Suprapubic skin (tissue), 4 donors: ENCODE measurements around the gene NEUROD2. TPM values are rescaled to one million over a fixed set of nuclear protein-coding genes. Genes with fewer than 3 reads are reported as not detected.

Source experiments
- DNase-seq, 2 donors: peaks; one replicate each; pipeline ENCODE4 v3.0.0-alpha.2; 2019; ENCODE audit warnings: low spot score in 2 of 2
- H3K27ac ChIP-seq: fragments of 200-600 bp; sonication (generic); one replicate; pipeline ENCODE4 v1.5.1; 2019
- H3K27me3 ChIP-seq: fragments of 200-600 bp; sonication (generic); one replicate; pipeline ENCODE4 v1.5.1; 2019
- H3K36me3 ChIP-seq: fragments of 200-600 bp; sonication (generic); one replicate; pipeline ENCODE4 v1.5.1; 2019
- H3K4me1 ChIP-seq: fragments of 200-600 bp; sonication (generic); one replicate; pipeline ENCODE4 v1.5.1; 2019
- H3K4me3 ChIP-seq: fragments of 200-600 bp; sonication (generic); one replicate; pipeline ENCODE4 v1.5.1; 2019; ENCODE audit warnings: mild to moderate bottlenecking
- H3K9me3 ChIP-seq: fragments of 200-600 bp; sonication (generic); one replicate; pipeline ENCODE4 v1.5.1; 2019
- CTCF ChIP-seq, 2 donors: fragments of 200-600 bp in 1 of 2; fragments of 450-650 bp in 1 of 2; sonication (generic) in 1 of 2; IDR thresholded peaks; one replicate each; pipeline ENCODE4 v1.5.1; 2016 to 2019; ENCODE audit warnings: antibody characterized with exemption in 2 of 2, mild to moderate bottlenecking in 1 of 2, moderate library complexity in 1 of 2
- EP300 ChIP-seq: sonication (generic); formaldehyde crosslinking; IDR thresholded peaks from one replicate; pipeline ENCODE4 v1.6.1; 2017; ENCODE audit warnings: antibody characterized with exemption
- POLR2A ChIP-seq, 2 donors: fragments of 450-650 bp; IDR thresholded peaks; one replicate each; pipeline ENCODE4 v1.6.1; 2017; ENCODE audit warnings: antibody characterized with exemption in 2 of 2, mild to moderate bottlenecking in 2 of 2, moderate library complexity in 2 of 2
- POLR2AphosphoS5 ChIP-seq, 3 donors: sonication (generic); formaldehyde crosslinking; IDR thresholded peaks; one replicate each; pipeline ENCODE4 v1.6.1; 2017; ENCODE audit warnings: antibody characterized with exemption in 3 of 3
- WGBS: methylation state at CpG from one replicate; pipeline ENCODE4 v1.1.5; 2018; 5-methylcytosine and 5-hydroxymethylcytosine counted together
- total RNA-seq, 4 donors: library from RNA; depleted of rRNA; stranded (reverse); fragments of >200 nt; gene quantifications; one replicate each; pipeline ENCODE4 v1.1.0, GENCODE V29; 2016

Gene NEUROD2
- total RNA-seq, 4 donors from 2014 or later = not detected

DNA sequence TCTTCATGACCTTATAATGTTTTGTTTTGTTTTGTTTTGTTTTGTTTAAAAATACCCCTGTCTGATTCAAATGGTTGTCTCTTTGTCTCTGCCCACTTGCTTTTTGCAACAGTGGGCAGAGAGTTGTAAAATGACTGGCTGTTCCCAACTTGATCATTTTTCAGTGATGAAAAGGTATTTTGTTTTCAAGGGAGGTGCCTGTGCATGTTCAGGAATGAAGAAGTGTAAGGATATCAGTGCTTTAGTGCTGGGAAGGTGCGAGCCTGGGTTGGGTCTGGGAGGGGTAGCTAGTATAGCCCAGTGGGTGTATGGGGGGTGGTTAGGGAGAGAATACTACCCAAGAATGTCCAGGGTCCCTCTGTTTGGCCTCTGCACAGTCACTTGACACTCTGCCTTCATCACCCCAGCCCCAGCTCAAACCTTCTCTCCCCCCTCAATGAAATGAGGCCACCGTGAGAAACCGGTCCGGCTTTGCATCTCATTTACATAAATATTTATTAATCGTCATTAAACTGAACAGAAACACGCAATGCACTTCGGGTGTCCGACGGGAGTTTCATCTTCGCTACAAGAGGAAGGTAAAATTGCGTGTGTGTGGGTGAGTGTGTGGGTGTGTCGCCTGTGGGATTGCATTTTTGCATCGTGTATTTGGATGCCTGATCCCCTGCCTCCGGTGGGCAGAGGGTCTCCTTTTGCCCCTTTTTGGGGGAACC, 4.3 kb downstream of the NEUROD2 start:
- peaks cover 99% of the 10 kb centered on the region for H3K27me3 ChIP-seq
- H3K4me3 ChIP-seq = peak overlapping the region; percentile 43
- H3K4me1 ChIP-seq = peaks cover 65% of the 10 kb centered on the region
- H3K27ac ChIP-seq = no peak overlapping the region
- H3K9me3 ChIP-seq = no peaks in the 10 kb centered on the region
- DNase-seq = no peak
- H3K36me3 ChIP-seq = no peaks in the 10 kb centered on the region
- no peak for TF ChIP-seq POLR2AphosphoS5 (IDR thresholded peaks at IDR 0.05)
- no peak for TF ChIP-seq POLR2A (IDR thresholded peaks at IDR 0.05)
- TF ChIP-seq CTCF (IDR thresholded peaks at IDR 0.05) = no peak
- no peak for TF ChIP-seq EP300
- 6% methylated on average over 11 of the region's 14 CpGs for WGBS

- H3K36me3 ChIP-seq = no peaks in the 10 kb centered on the region
- no peak overlapping the region for H3K4me3 ChIP-seq
- 47% methylated on average over 4 of the region's 4 CpGs for WGBS
- H3K4me1 ChIP-seq = peaks cover 65% of the 10 kb centered on the region
- TF ChIP-seq POLR2AphosphoS5 (IDR thresholded peaks at IDR 0.05) (no peak), POLR2A (IDR thresholded peaks at IDR 0.05) (no peak), EP300 (no peak), CTCF (IDR thresholded peaks at IDR 0.05) (no peak)
- H3K27ac ChIP-seq = no peak overlapping the region
- no peak for DNase-seq
- peaks cover 99% of the 10 kb centered on the region for H3K27me3 ChIP-seq
- H3K9me3 ChIP-seq = no peaks in the 10 kb centered on the region
These were observed 5.0 kb downstream of the NEUROD2 start for GRCh38 chr17:39602533-39603303.

- Histone ChIP-seq H3K27me3 (peaks cover 99% of the 10 kb centered on the region), H3K27ac (no peak overlapping the region), H3K4me3 (no peak overlapping the region), H3K9me3 (no peaks in the 10 kb centered on the region), H3K4me1 (peaks cover 67% of the 10 kb centered on the region), H3K36me3 (no peaks in the 10 kb centered on the region)
- 63% methylated on average over 12 of the region's 12 CpGs for WGBS
- TF ChIP-seq POLR2AphosphoS5 (IDR thresholded peaks at IDR 0.05) (no peak), EP300 (no peak), CTCF (IDR thresholded peaks at IDR 0.05) (no peak), POLR2A (IDR thresholded peaks at IDR 0.05) (no peak)
- no peak for DNase-seq
These were observed 5.8 kb downstream of the NEUROD2 start for GRCh38 chr17:39601758-39602532.

DNA sequence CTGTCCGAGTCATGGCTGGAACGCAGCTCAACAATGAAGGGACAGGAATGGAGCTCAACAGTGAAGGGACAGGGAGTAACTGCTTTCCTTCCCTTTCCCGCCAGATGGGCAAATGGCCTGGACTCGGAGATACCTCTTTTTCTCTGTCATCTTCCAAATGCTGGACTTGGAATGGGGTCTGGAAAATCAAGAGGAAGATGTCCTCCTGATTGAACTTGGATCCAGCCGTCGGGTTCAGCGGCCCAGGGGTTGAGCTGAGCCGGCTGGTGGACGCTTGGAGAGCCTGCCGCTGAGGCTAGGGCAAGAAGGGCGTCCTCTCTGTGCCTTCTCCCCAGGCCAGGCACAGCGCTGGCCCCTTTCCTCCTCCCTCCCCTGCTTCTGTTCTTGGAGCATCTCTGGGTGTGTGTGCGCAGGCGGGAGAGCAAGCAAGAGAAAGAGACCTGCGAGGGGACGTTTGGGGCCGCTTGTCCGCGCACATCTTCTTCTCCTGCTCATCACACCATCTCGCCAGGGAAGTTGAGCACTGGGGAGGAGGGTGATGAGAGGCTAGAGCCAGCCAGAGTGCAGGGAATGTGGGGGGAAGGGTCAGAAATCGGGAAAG, 6.6 kb downstream of the NEUROD2 start:
- WGBS = 49% methylated on average over 21 of the region's 21 CpGs
- no peaks in the 10 kb centered on the region for H3K9me3 ChIP-seq
- no peak overlapping the region for H3K4me3 ChIP-seq
- H3K4me1 ChIP-seq = peaks cover 62% of the 10 kb centered on the region
- peaks cover 99% of the 10 kb centered on the region for H3K27me3 ChIP-seq
- no peak overlapping the region for H3K27ac ChIP-seq
- no peaks in the 10 kb centered on the region for H3K36me3 ChIP-seq
- TF ChIP-seq CTCF (IDR thresholded peaks at IDR 0.05) (no peak), EP300 (no peak), POLR2AphosphoS5 (IDR thresholded peaks at IDR 0.05) (no peak), POLR2A (IDR thresholded peaks at IDR 0.05) (no peak)
- no peak for DNase-seq
